Natural killer cell (primary cell): Measurements from ENCODE around the gene STK32C. TPM values are rescaled to one million over a fixed set of nuclear protein-coding genes. Genes with fewer than 3 reads are reported as not detected.

Experiments used
- ATAC-seq, 3 donors: fragments of 150-1000 bp in 2 of 3; fragments of 200-7000 bp in 1 of 3; cut with Tn5 transposase; 1 replicate in 1 of 3; 2 replicates in 2 of 3; pipeline ENCODE4 v1.10.0; 2021; ENCODE audit warnings: mild to moderate bottlenecking in 2 of 3, moderate library complexity in 2 of 3
- DNase-seq, 2 donors: peaks; one replicate each; pipeline versions ENCODE4 v3.0.0 to v3.0.0-alpha.2; 2013 to 2021; ENCODE audit warnings: mixed read lengths in 1 of 2
- H3K27ac ChIP-seq: one replicate; pipeline ENCODE4 v1.5.1; 2013; ENCODE audit warnings: mild to moderate bottlenecking, low read length
- H3K27me3 ChIP-seq: one replicate; pipeline ENCODE4 v1.6.1; 2013; ENCODE audit warnings: low read length; ENCODE audit not compliant: control insufficient read depth, insufficient read depth
- H3K36me3 ChIP-seq: one replicate; pipeline ENCODE4 v1.6.1; 2013; ENCODE audit warnings: low read length; ENCODE audit not compliant: control insufficient read depth, insufficient read depth
- H3K4me1 ChIP-seq: one replicate; pipeline ENCODE4 v1.6.1; 2013; ENCODE audit warnings: low read length; ENCODE audit not compliant: control insufficient read depth, insufficient read depth
- H3K4me3 ChIP-seq: one replicate; pipeline ENCODE4 v1.5.1; 2013; ENCODE audit warnings: low read length
- H3K9me3 ChIP-seq: one replicate; pipeline ENCODE4 v1.6.1; 2013; ENCODE audit warnings: low read length; ENCODE audit not compliant: control insufficient read depth, insufficient read depth
- H3K27ac Mint-ChIP-seq, 2 donors: one replicate each; pipeline ENCODE4 v1.8.0; 2022; ENCODE audit warnings: mild to moderate bottlenecking in 2 of 2, mixed read lengths in 2 of 2, moderate library complexity in 1 of 2
- H3K27me3 Mint-ChIP-seq, 2 donors: one replicate each; pipeline ENCODE4 v1.8.0; 2022; ENCODE audit warnings: low read depth in 2 of 2, mixed read lengths in 2 of 2
- H3K36me3 Mint-ChIP-seq: one replicate; pipeline ENCODE4 v1.8.0; 2022; ENCODE audit warnings: mixed read lengths
- H3K4me1 Mint-ChIP-seq, 2 donors: one replicate each; pipeline ENCODE4 v1.8.0; 2022; ENCODE audit warnings: mixed read lengths in 2 of 2
- H3K4me3 Mint-ChIP-seq: one replicate; pipeline ENCODE4 v1.8.0; 2022; ENCODE audit warnings: mild to moderate bottlenecking, moderate library complexity, mixed read lengths
- H3K9me3 Mint-ChIP-seq, 2 donors: one replicate each; pipeline ENCODE4 v1.8.0; 2022; ENCODE audit warnings: mixed read lengths in 2 of 2
- WGBS: methylation state at CpG from one replicate; pipeline ENCODE4 v1.1.7; 2013; ENCODE audit warnings: missing lambda C conversion rate; ENCODE audit not compliant: insufficient coverage; 5-methylcytosine and 5-hydroxymethylcytosine counted together
- intact Hi-C: fragments of 100-400 bp; cut with micrococcal nuclease; formaldehyde crosslinking; loops from one replicate; pipeline ENCODE4 v1.14.2; 2022
- total RNA-seq, 4 donors: library from RNA; stranded (reverse); fragments of 120-200 nt in 1 of 4; gene quantifications; one replicate each; pipeline versions ENCODE4 v1.2.3 to v1.2.4, GENCODE V29; 2013 to 2022
- TF ChIP-seq, protein P1 (sequence below): fragments of 200-600 bp; IDR thresholded peaks from one replicate; pipeline ENCODE4 v1.8.0; 2022; ENCODE audit warnings: antibody characterized with exemption

Gene STK32C
- total RNA-seq, 3 donors from 2014 or later (not counting 1 experiment from before 2014, with no cell fraction given), result 12.7 to 22.1 (median 17.9) TPM

DNA sequence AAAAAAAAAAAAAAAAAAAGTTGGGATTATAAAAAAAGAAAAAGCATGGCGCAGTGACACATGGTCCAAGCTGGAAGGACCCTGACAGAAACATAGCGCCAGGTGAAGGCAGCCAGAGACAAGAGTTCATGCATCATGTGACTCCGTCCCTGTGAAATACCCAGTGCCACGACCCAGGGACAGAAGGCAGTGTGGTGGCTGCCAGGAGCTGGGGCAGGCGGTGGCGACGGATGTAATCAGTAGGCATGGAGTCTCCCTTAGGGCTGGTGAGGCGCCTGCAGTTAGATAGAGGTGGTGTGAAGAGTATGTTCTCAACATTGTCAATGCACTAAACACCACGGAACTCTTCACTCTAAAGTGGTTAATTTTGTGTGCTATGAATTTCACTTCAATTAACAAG, 43.9 kb downstream of the STK32C start:
- 89% methylated on average over 8 of the region's 9 CpGs for WGBS
- H3K9me3 Mint-ChIP-seq, result no peaks in the 10 kb centered on the region
- Histone ChIP-seq H3K27ac (no peak overlapping the region), H3K4me3 (no peak overlapping the region), H3K27me3 (no peaks in the 10 kb centered on the region), H3K9me3 (no peaks in the 10 kb centered on the region), H3K36me3 (no peaks in the 10 kb centered on the region), H3K4me1 (no peaks in the 10 kb centered on the region)
- no peak overlapping the region for H3K4me3 Mint-ChIP-seq
- H3K4me1 Mint-ChIP-seq, result peaks cover 12 to 15% of the 10 kb centered on the region in 2 donors
- ATAC-seq (no peak), DNase-seq (no peak)
- no peaks in the 10 kb centered on the region for H3K27me3 Mint-ChIP-seq
- TF ChIP-seq, protein P1, sequence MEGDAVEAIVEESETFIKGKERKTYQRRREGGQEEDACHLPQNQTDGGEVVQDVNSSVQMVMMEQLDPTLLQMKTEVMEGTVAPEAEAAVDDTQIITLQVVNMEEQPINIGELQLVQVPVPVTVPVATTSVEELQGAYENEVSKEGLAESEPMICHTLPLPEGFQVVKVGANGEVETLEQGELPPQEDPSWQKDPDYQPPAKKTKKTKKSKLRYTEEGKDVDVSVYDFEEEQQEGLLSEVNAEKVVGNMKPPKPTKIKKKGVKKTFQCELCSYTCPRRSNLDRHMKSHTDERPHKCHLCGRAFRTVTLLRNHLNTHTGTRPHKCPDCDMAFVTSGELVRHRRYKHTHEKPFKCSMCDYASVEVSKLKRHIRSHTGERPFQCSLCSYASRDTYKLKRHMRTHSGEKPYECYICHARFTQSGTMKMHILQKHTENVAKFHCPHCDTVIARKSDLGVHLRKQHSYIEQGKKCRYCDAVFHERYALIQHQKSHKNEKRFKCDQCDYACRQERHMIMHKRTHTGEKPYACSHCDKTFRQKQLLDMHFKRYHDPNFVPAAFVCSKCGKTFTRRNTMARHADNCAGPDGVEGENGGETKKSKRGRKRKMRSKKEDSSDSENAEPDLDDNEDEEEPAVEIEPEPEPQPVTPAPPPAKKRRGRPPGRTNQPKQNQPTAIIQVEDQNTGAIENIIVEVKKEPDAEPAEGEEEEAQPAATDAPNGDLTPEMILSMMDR, result no peak
- intact Hi-C loops, result no loop called here
- H3K27ac Mint-ChIP-seq, result no peak overlapping the region
- no peaks in the 10 kb centered on the region for H3K36me3 Mint-ChIP-seq

DNA sequence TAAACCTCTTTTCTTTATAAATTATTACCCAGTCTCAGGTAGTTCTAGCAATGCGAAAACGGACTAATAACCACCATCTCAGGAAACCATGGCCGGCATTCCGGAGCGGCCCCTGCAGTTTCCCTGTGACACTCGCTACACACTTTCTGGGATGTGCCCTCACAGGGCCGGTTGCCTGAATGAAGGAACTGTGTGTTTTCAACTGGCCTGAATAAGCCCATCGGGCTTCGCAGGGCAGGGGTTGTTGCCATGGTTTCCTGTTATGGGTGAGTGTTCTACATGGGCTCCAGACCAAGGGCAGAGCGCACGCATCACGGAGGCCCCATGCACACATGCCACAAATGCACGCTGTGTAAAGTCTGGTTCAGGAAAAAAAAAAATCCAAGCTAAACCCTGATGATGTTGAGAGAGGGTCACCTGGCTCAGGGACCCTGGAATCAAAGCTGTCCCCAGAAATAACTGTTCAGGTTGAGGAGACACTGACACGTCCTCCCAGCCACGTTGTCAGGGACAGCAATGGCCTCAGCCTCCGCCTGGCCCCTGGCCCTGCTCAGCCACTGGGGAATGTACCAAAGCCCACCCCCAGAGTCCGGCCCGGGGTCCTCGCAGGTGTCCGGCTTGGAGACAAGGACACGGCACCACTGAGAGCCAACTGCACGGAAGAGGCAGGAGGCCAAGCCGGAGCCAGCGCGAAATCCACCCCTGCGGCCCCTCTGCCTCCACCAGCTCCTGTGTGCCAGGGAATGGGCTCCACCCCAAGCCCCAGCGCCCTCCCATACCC, 47.9 kb downstream of the STK32C start:
- Mint-ChIP-seq H3K27ac (peak overlapping the region in 1 of 2 donors; percentile 23), H3K27me3 (no peaks in the 10 kb centered on the region), H3K4me1 (peaks cover 14 to 25% of the 10 kb centered on the region in 2 donors), H3K36me3 (no peaks in the 10 kb centered on the region), H3K4me3 (peak overlapping the region; percentile 37), H3K9me3 (no peaks in the 10 kb centered on the region)
- H3K27me3 ChIP-seq, result no peaks in the 10 kb centered on the region
- no peak for ATAC-seq
- DNase-seq, result no peak
- TF ChIP-seq, protein P1, result no peak
- no peaks in the 10 kb centered on the region for H3K36me3 ChIP-seq
- no peaks in the 10 kb centered on the region for H3K9me3 ChIP-seq
- intact Hi-C loops, result no loop called here
- H3K4me3 ChIP-seq, result no peak overlapping the region
- 91% methylated on average over 27 of the region's 27 CpGs for WGBS
- no peak overlapping the region for H3K27ac ChIP-seq
- peaks cover 17% of the 10 kb centered on the region for H3K4me1 ChIP-seq

DNA sequence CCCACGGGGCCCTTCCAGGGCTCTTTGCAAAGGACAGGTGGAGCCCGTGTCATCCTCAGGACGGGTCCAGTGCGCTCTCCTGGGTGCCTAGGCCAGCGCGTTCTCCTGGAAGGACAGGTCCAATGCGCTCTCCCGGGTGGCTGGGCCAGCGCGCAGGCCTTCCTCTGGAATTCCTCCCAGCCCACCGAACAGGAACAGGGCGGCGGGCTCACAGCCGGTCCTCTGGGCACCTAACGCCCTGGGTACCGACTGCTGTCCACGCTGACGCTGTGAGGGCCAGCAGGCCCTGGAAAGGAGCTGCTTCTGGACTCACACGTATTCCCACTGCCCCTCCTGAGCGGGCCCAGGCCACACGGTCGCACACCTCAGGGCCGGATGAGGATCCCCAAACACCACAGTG, 49.3 kb downstream of the STK32C start:
- Mint-ChIP-seq H3K27ac (peak overlapping the region in 1 of 2 donors; percentile 21), H3K27me3 (no peaks in the 10 kb centered on the region), H3K4me3 (no peak overlapping the region), H3K9me3 (no peaks in the 10 kb centered on the region), H3K36me3 (no peaks in the 10 kb centered on the region), H3K4me1 (peaks cover 17 to 28% of the 10 kb centered on the region in 2 donors)
- H3K27ac ChIP-seq, result no peak overlapping the region
- intact Hi-C loops, result no loop called here
- no peaks in the 10 kb centered on the region for H3K27me3 ChIP-seq
- WGBS, result 90% methylated on average over 23 of the region's 23 CpGs
- TF ChIP-seq, protein P1, result no peak
- no peaks in the 10 kb centered on the region for H3K9me3 ChIP-seq
- ATAC-seq (no peak), DNase-seq (no peak)
- H3K4me3 ChIP-seq, result no peak overlapping the region
- peaks cover 17% of the 10 kb centered on the region for H3K4me1 ChIP-seq
- H3K36me3 ChIP-seq, result no peaks in the 10 kb centered on the region
